SK-N-SH (cell line): ENCODE data around the gene POU4F1.

Source experiments
- EP300 ChIP-seq, 2 experiments: IDR thresholded peaks; 2 replicates each; pipeline versions ENCODE4 v1.4.0 to v1.6.1; 2012; ENCODE audit warnings: borderline replicate concordance in 1 of 2, low read depth in 1 of 2, low read length in 1 of 2
- EZH2phosphoT487 ChIP-seq: fragments of 200-600 bp; sonication (generic); IDR thresholded peaks from 2 replicates; pipeline ENCODE4 v1.6.1; 2017; ENCODE audit warnings: low read depth, mixed run types, mild to moderate bottlenecking, antibody characterized with exemption, moderate library complexity, borderline replicate concordance
- NFIC ChIP-seq: IDR thresholded peaks from 2 replicates; pipeline ENCODE4 v1.4.0; 2012; ENCODE audit warnings: borderline replicate concordance
- RAD21 ChIP-seq: IDR thresholded peaks from 2 replicates; pipeline ENCODE4 v1.6.1; 2012; ENCODE audit warnings: mild to moderate bottlenecking, low read length
- TF ChIP-seq, protein P1 (sequence below): fragments of 200-600 bp; sonication (generic); IDR thresholded peaks from 2 replicates; pipeline ENCODE4 v1.6.1; 2017; ENCODE audit warnings: antibody characterized with exemption, mild to moderate bottlenecking, moderate library complexity
- TF ChIP-seq, protein P2 (sequence below): IDR thresholded peaks from 2 replicates; pipeline ENCODE4 v1.6.1; 2012; ENCODE audit warnings: mild to moderate bottlenecking, low read depth, low read length, moderate library complexity
- TF ChIP-seq, protein P3 (sequence below): IDR thresholded peaks from 2 replicates; pipeline ENCODE4 v1.4.0; 2012; ENCODE audit warnings: low read depth

DNA sequence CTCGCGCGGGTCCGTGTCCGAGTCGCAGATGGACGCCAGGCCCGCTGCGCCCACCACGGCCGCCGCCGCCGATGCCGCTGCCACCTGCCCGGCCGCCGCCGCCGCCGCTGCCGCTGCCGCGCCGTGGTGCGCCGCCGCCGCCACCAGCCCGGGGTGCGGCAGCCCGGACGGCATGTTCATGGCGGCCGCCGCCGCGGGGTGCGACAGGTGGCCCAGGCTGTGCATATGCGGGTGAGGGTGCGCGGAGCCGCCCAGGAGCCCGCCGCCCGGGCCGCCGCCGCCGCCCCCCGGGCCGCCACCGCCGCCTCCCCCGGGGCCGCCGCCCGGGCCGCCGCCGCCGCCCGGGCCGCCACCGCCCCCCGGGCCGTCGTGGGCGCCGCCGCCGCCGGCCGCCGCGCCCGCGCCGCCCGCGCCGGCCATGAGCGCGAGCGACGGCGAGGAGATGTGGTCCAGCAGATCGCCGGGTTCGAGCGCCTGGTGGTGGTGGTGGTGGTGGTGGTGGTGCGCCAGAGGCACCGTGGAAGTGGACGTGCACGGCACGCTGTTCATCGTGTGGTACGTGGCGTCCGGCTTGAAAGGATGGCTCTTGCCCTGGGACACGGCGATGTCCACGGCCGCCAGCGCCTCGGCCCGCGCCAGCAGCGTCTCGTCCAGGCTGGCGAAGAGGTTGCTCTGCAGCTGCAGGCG lies 1.3 kb downstream of the POU4F1 start:
- TF ChIP-seq RAD21 (no peak), EP300 (IDR thresholded peaks at IDR 0.05; ENCODE audit: borderline replicate concordance in 1 of 2, low read depth in 1 of 2, low read length in 1 of 2) (no peak), NFIC (no peak), EZH2phosphoT487 (no peak; the same call in 1 of the 2 replicates)
- TF ChIP-seq, protein P1, sequence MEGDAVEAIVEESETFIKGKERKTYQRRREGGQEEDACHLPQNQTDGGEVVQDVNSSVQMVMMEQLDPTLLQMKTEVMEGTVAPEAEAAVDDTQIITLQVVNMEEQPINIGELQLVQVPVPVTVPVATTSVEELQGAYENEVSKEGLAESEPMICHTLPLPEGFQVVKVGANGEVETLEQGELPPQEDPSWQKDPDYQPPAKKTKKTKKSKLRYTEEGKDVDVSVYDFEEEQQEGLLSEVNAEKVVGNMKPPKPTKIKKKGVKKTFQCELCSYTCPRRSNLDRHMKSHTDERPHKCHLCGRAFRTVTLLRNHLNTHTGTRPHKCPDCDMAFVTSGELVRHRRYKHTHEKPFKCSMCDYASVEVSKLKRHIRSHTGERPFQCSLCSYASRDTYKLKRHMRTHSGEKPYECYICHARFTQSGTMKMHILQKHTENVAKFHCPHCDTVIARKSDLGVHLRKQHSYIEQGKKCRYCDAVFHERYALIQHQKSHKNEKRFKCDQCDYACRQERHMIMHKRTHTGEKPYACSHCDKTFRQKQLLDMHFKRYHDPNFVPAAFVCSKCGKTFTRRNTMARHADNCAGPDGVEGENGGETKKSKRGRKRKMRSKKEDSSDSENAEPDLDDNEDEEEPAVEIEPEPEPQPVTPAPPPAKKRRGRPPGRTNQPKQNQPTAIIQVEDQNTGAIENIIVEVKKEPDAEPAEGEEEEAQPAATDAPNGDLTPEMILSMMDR: no peak
- TF ChIP-seq, protein P2, sequence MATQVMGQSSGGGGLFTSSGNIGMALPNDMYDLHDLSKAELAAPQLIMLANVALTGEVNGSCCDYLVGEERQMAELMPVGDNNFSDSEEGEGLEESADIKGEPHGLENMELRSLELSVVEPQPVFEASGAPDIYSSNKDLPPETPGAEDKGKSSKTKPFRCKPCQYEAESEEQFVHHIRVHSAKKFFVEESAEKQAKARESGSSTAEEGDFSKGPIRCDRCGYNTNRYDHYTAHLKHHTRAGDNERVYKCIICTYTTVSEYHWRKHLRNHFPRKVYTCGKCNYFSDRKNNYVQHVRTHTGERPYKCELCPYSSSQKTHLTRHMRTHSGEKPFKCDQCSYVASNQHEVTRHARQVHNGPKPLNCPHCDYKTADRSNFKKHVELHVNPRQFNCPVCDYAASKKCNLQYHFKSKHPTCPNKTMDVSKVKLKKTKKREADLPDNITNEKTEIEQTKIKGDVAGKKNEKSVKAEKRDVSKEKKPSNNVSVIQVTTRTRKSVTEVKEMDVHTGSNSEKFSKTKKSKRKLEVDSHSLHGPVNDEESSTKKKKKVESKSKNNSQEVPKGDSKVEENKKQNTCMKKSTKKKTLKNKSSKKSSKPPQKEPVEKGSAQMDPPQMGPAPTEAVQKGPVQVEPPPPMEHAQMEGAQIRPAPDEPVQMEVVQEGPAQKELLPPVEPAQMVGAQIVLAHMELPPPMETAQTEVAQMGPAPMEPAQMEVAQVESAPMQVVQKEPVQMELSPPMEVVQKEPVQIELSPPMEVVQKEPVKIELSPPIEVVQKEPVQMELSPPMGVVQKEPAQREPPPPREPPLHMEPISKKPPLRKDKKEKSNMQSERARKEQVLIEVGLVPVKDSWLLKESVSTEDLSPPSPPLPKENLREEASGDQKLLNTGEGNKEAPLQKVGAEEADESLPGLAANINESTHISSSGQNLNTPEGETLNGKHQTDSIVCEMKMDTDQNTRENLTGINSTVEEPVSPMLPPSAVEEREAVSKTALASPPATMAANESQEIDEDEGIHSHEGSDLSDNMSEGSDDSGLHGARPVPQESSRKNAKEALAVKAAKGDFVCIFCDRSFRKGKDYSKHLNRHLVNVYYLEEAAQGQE: no peak
- TF ChIP-seq, protein P3, sequence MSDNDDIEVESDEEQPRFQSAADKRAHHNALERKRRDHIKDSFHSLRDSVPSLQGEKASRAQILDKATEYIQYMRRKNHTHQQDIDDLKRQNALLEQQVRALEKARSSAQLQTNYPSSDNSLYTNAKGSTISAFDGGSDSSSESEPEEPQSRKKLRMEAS: no peak
